Measurements from ENCODE around the gene ERCC3. TPM values are rescaled to one million over a fixed set of nuclear protein-coding genes. Genes with fewer than 3 reads are reported as not detected.

The ERCC3 gene
- total RNA-seq, 1 experiment from 2014 or later, result 52.7 TPM

GRCh38 chr2:127314193-127314988, 20.4 kb upstream of the ERCC3 start:
- Histone ChIP-seq H3K27me3 (ENCODE audit: insufficient read depth, low read length) (no peaks in the 10 kb centered on the region), H2AFZ (ENCODE audit: low read depth, low read length, poor library complexity, severe bottlenecking) (no peak overlapping the region), H3K36me3 (ENCODE audit: control insufficient read depth in 1 of 2, insufficient read depth in 2 of 2, low read length in 2 of 2) (peaks cover 9 to 11% of the 10 kb centered on the region in 2 experiments; a peak in 2 of 4 replicates), H3K9me2 (ENCODE audit: insufficient read depth) (no peaks in the 10 kb centered on the region), H3K4me3 (replicated peaks in 1 of 2; ENCODE audit: low read depth in 1 of 2, low read length in 2 of 2) (no peak overlapping the region), H3K79me2 (ENCODE audit: insufficient read depth, low read length) (no peaks in the 10 kb centered on the region), H4K20me1 (ENCODE audit: insufficient read depth) (no peaks in the 10 kb centered on the region), H3K27ac (ENCODE audit: low read depth, low read length) (no peak overlapping the region), H3K9ac (ENCODE audit: low read length) (no peak overlapping the region), H3K4me1 (ENCODE audit: control insufficient read depth in 1 of 2, insufficient read depth in 2 of 2, low read length in 2 of 2) (no peaks in the 10 kb centered on the region), H3K4me2 (ENCODE audit: low read length) (no peak overlapping the region), H3K9me3 (ENCODE audit: control insufficient read depth in 1 of 2, insufficient read depth in 1 of 2, low read depth in 1 of 2, low read length in 2 of 2) (no peaks in the 10 kb centered on the region)
- intact Hi-C loops (cut with micrococcal nuclease), result no loop called here
- ChIA-PET RAD21 (ENCODE audit: low non-redundant PET in 1 of 2, low total read pairs in 2 of 2, uncharacterized antibody in 2 of 2, unreplicated experiment in 2 of 2) (no interaction called here), CTCF (no interaction called here), POLR2A (no interaction called here)
- BruUV-seq (replicated peaks), result no TSS peak
- no peak for DNase-seq (ENCODE audit: low read depth, low spot score)
- no peak for ATAC-seq
- no peak for TF ChIP-seq CEBPB (IDR thresholded peaks at IDR 0.05; ENCODE audit: low read depth)
- TF ChIP-seq ZFX (IDR thresholded peaks at IDR 0.05), result no peak
- TF ChIP-seq EGR1 (IDR thresholded peaks at IDR 0.05; ENCODE audit: low read depth), result no peak
- no peak for TF ChIP-seq CBX3 (IDR thresholded peaks at IDR 0.05; ENCODE audit: low read depth)
- TF ChIP-seq, protein P1, sequence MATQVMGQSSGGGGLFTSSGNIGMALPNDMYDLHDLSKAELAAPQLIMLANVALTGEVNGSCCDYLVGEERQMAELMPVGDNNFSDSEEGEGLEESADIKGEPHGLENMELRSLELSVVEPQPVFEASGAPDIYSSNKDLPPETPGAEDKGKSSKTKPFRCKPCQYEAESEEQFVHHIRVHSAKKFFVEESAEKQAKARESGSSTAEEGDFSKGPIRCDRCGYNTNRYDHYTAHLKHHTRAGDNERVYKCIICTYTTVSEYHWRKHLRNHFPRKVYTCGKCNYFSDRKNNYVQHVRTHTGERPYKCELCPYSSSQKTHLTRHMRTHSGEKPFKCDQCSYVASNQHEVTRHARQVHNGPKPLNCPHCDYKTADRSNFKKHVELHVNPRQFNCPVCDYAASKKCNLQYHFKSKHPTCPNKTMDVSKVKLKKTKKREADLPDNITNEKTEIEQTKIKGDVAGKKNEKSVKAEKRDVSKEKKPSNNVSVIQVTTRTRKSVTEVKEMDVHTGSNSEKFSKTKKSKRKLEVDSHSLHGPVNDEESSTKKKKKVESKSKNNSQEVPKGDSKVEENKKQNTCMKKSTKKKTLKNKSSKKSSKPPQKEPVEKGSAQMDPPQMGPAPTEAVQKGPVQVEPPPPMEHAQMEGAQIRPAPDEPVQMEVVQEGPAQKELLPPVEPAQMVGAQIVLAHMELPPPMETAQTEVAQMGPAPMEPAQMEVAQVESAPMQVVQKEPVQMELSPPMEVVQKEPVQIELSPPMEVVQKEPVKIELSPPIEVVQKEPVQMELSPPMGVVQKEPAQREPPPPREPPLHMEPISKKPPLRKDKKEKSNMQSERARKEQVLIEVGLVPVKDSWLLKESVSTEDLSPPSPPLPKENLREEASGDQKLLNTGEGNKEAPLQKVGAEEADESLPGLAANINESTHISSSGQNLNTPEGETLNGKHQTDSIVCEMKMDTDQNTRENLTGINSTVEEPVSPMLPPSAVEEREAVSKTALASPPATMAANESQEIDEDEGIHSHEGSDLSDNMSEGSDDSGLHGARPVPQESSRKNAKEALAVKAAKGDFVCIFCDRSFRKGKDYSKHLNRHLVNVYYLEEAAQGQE (IDR thresholded peaks at IDR 0.05; ENCODE audit: low read depth), result no peak
- TF ChIP-seq, protein P2, sequence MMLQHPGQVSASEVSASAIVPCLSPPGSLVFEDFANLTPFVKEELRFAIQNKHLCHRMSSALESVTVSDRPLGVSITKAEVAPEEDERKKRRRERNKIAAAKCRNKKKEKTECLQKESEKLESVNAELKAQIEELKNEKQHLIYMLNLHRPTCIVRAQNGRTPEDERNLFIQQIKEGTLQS (IDR thresholded peaks at IDR 0.05), result no peak
- no peak for TF ChIP-seq JUND (IDR thresholded peaks at IDR 0.05)
- TF ChIP-seq, protein P3, sequence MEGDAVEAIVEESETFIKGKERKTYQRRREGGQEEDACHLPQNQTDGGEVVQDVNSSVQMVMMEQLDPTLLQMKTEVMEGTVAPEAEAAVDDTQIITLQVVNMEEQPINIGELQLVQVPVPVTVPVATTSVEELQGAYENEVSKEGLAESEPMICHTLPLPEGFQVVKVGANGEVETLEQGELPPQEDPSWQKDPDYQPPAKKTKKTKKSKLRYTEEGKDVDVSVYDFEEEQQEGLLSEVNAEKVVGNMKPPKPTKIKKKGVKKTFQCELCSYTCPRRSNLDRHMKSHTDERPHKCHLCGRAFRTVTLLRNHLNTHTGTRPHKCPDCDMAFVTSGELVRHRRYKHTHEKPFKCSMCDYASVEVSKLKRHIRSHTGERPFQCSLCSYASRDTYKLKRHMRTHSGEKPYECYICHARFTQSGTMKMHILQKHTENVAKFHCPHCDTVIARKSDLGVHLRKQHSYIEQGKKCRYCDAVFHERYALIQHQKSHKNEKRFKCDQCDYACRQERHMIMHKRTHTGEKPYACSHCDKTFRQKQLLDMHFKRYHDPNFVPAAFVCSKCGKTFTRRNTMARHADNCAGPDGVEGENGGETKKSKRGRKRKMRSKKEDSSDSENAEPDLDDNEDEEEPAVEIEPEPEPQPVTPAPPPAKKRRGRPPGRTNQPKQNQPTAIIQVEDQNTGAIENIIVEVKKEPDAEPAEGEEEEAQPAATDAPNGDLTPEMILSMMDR (IDR thresholded peaks at IDR 0.05 in 2 of 3, conservative IDR thresholded peaks at IDR 0.05 in 1 of 3; ENCODE audit: borderline replicate concordance in 1 of 3, insufficient read depth in 1 of 3, low read depth in 2 of 3, low read length in 2 of 3), result no peak
- TF ChIP-seq RAD21 (IDR thresholded peaks at IDR 0.05; ENCODE audit: low read depth), result no peak
- no peak for TF ChIP-seq SP1 (IDR thresholded peaks at IDR 0.05; ENCODE audit: low read depth)
- no peak for TF ChIP-seq EZH2phosphoT487 (IDR thresholded peaks at IDR 0.05; ENCODE audit: borderline replicate concordance)
- no peak for TF ChIP-seq SIN3A (IDR thresholded peaks at IDR 0.05; ENCODE audit: low read depth)
- TF ChIP-seq ELF1 (IDR thresholded peaks at IDR 0.05; ENCODE audit: borderline replicate concordance, low read depth), result no peak
- no peak for TF ChIP-seq MAX (IDR thresholded peaks at IDR 0.05)
- TF ChIP-seq POLR2A (IDR thresholded peaks at IDR 0.05; ENCODE audit: borderline replicate concordance, extremely low read depth, insufficient read depth, insufficient read length), result no peak
- TF ChIP-seq, protein P4, sequence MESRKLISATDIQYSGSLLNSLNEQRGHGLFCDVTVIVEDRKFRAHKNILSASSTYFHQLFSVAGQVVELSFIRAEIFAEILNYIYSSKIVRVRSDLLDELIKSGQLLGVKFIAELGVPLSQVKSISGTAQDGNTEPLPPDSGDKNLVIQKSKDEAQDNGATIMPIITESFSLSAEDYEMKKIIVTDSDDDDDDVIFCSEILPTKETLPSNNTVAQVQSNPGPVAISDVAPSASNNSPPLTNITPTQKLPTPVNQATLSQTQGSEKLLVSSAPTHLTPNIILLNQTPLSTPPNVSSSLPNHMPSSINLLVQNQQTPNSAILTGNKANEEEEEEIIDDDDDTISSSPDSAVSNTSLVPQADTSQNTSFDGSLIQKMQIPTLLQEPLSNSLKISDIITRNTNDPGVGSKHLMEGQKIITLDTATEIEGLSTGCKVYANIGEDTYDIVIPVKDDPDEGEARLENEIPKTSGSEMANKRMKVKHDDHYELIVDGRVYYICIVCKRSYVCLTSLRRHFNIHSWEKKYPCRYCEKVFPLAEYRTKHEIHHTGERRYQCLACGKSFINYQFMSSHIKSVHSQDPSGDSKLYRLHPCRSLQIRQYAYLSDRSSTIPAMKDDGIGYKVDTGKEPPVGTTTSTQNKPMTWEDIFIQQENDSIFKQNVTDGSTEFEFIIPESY (IDR thresholded peaks at IDR 0.05; ENCODE audit: extremely low read depth, insufficient replicate concordance, low read length), result no peak
